ENCODE measurements around the gene ABCD4. TPM values are rescaled to one million over a fixed set of nuclear protein-coding genes. Genes with fewer than 3 reads are reported as not detected.

ABCD4 gene
- polyA plus RNA-seq, 12 donors, result 42.6 to 84.9 (median 55.7) TPM; not detected in 1

DNA sequence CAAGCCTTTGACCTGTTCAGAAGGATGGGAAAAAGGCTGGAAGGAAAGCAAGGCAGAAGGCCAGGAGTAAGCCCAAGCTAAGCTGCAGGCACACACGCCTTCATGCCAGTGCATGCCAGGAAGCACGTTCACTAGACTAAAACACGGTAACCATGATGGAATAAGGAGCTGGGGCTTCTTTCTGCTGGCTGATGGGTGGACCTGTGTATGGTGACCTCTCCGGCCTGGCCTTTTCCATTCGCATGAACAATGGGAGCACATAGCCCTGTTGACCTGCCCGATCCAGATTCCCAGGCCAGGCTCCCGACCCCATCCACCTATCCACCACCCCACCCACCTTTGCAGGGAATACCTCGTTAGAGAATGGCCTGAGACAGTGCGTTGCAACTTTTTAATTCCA lies 40.7 kb downstream of the ABCD4 start:
- no peak for DNase-seq

DNA sequence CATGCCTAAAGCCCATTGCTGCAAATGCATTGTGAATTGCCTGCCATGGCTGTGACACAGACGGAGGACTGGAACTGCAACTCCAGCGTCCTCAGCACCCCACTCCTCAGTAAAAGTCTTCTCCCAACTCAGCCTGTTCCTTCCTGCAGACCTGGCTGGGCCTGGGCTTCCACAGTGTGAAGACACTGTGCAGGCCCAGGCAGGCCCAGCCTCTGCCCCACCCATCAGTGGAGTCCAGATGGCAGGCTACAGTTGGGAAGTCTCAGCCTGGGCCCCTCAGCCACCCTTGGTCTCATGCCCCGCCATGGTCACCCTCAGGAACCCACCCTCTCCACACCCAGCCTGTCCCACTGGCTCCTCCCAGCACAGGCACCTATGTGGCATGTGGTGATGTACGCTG lies 41.4 kb downstream of the ABCD4 start:
- DNase-seq, result no peak

DNA sequence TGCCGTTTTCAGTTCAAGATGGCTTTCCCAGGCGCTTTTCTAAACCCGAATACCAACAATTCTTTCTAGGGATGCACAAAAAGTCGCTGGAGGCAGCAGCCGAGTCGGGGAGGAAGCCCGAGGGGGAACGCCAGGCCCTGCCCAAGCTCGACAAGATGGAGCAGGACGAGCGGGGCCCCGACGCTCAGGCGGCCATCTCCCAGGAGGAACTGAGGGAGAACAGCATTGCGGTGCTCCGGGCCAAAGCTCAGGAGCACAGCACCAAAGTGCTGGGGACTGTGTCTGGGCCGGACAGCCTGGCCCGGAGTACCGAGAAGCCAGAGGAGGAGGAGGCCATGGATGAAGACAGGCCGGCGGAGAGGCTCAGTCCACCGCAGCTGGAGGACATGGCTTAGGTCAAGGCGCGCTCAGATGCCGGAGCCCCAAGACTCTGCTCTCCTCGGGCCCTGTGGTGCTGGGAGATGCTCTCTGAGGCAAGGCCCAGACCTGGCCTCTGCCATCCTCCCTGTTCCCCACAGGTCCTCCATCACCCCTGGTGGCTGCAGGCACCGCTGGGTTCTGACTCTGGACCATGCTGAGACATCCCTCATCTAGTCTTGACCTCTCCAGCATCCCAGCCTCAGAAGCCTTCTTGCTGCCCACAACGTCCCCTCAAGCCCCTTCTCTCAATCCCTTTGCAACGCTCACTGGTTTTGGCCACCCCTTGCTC lies 42.1 kb downstream of the ABCD4 start:
- no peak for DNase-seq

DNA sequence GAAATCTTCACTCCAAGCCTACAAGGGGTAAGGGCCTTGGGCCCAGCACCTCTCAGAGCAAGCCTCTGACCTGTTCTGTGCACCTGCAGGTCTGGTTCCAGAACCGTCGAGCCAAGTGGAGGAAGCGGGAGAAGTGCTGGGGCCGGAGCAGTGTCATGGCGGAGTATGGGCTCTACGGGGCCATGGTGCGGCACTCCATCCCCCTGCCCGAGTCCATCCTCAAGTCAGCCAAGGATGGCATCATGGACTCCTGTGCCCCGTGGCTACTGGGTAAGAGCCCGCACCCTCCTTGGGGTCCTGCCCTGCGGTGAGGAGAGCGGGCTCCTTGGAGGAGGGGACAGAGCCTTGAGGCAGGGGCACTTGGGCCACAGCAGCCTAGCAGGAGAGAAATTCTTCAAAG lies 43.2 kb downstream of the ABCD4 start:
- DNase-seq, result no peak

DNA sequence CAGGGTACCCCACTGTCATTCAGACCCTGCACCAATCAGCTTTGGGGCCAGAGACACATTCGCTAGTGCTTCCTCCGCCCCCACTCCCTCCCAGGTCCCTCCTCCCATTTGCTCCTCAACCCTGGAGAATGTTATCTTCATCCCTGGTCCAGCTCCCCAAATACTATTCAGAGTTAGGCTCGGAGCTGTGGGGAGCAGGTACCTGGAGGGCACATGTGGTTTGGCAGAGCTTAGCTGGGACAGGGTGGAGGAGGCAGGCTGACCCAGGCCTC lies 44.0 kb downstream of the ABCD4 start:
- no peak for DNase-seq

DNA sequence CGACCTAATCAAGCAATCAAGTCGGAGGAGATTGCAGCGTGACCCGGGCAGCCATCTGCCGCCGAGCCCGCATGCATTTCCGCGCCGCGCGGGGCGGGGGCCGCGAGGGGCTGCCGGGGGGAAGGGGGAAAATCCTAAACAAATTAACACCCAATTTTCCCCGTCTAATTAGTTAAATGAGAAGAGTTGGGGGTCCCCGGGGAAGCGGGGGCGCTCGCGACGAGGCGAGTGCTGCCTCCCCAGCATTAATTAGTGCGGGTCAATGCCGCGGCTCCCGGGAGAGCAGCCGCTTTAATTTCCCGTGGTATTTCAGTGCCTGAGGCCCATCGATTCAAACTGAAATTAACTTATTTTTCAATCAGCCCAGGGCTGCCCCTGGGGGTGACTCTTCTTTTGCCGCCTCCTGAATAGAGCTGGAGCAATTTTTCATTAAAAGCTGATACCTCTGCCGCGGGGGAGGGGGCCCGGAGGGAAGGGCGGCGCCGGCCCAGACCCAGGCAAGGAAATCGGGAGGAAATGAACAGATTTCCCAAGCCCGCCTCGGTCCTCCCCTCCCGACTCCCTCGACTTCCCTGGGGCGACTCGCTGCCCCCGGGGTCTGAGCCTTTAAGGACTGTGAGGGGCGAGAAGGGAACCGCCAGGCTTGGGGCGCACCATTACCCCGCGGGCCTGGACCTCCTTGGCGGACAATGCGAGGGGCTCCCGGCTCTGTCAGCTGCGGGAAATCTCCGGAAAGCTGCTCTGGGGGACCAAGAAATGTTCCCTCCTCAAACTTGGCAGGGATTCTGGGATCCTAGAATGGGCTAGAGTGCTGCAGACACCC lies 44.6 kb downstream of the ABCD4 start:
- DNase-seq, result no peak

DNA sequence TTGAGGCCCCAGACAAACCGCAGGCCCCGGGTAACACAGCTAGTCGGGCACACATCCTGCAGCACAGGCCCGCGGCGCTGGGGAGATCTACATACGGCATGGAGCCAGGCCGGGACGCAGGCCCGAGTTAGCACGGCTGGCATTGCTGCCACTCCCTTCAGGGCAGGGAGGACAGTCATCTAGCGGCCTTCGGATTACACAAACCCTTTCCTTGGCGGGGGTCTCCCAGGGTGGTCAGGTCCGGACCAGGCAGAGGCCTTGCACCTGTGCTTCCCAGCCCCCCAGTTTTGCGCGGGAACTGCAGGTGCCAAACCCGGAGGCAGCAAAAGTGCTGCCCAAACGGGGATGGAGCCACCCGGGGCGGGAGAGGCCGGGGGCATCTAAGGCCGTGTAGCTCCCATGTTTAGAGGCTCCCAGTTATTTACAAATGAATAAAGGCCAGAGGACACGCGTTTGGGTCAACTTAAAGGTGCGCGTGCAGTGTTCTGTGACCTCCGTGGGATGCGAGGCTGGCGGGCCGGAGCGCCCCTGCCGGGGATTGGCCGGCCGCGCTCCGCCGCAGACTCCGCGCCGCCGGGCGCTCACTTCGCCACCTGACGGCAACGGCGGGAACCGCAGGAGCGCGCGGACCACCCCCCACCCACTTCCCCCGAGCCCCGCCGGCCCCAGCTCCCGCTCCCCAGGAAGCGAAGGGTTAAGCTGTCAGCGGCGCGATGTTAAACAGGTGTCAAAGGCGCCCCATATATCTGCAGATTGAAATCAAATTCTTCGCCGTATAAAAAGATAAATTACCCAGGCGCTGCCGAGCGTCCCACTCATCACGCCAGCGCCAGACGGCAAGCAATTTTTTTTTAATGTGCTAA lies 45.4 kb downstream of the ABCD4 start:
- no peak for DNase-seq

DNA sequence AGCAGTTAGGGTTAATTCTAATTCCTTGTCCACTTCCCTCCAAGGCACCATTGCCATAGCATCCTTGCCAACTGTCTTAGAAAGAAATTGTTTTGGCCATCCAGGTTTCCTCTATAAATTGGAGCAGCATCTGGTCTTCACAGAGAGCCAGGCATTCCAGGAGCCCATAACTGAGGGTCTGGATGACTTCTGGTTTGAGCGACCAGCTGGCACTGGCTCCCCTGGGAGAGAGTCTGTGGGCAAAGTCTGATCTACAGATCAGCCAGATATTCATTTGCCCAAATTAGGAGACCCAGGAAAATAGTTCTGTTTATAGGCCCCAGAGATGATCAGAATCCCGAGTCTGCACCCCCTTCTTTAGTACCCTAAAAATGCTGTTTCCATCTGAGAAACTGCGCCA lies 47.5 kb downstream of the ABCD4 start:
- no peak for DNase-seq

DNA sequence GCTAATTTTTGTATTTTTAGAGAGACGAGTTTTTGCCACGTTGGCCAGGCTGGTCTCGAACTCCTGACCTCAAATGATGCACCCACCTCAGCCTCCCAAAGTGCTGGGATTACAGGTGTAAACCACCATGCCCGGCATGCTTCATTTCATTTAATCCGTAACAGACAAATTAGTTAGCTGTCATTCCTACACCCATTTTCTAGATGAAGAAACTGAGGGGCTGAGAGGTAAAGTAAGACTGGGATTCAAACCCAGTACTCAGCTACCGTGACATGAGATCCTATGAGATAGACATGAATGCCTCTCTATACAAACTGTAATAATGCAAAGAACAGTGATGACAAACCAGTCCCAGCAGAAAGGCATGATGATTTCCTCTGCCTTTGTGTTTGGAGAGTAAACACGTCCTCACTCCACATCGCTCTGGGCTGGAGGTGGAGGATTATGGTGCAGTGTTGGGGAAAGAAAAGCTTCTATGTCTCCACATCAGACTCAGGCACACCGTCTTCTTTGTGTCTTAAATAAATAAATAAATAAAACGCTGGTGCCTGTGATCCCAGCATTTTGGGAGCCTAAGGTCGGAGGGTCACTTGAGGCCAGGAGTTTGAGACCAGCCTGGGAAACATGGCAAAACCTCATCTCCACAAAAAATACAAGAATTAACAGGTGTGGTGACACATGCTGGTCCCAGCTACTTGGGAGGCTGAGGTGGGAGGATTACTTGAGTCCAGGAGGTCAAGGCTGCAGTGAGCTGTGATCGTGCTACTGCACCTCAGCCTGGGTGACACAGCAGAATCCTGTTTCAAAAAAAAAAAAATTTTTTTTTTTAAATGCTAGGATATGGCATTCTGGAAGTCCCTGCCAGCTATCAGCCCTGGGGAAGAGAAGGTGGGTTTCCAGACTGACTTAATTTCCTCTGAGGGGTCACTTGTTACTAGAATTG lies 53.0 kb downstream of the ABCD4 start:
- no peak for DNase-seq

DNA sequence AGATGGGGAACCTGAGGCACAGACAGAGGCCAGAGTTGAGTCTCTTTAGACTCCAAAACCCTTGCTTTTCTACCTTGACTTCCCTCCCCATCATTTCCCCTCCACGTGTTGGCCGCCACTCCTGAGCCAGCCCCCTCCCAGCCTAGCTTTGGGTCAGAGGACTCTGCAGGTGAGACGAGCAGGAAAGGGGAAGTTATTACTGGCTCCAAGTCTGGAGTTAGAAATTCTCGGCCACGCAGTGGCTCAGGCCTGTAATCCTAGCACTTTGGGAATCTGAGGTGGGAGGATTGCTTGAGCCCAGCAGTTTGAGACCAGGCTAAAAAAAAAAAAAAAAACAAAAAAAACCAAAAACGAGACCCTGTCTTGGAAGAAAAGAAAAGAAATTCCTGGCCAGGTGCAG lies 54.7 kb downstream of the ABCD4 start:
- no peak for DNase-seq

DNA sequence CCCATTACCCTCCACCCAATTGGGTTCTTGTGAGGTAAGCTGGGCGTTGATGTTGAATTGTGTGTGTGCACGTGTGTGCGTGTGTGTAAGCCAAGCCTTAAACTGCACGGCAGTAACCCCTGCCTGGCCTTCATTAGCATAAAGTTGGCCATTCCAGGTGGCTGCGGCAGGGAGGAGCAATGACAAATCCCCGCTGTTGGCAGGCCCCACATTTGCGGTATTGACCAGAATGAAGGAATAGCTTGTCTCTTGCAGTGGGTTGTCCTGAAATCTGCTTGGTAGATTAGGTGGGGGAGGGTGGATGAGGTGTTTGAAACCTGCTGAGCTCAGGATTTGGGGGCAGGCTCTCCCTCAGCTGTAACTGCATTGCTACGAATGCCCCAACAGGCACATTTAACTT lies 56.2 kb downstream of the ABCD4 start:
- no peak for DNase-seq

DNA sequence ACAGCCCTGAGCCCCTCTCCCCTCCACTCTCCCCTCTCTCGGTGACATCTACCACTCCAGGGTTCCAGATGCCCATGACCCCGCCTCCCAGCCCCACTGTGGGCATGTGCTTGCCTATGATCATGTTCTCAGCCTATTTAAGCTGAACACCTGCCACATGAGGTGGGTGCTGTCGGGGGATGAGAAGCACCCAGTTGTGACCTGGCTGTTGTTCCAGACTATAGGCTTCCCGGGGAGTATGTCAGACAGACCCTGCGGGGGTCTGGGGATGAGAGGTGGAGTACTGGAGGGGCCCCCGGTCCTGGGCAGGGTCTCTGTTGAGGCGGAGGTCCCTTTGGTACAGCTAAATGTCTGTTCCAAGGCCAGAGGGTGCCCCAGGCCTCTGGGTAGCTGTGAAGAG lies 57.4 kb downstream of the ABCD4 start:
- no peak for DNase-seq

DNA sequence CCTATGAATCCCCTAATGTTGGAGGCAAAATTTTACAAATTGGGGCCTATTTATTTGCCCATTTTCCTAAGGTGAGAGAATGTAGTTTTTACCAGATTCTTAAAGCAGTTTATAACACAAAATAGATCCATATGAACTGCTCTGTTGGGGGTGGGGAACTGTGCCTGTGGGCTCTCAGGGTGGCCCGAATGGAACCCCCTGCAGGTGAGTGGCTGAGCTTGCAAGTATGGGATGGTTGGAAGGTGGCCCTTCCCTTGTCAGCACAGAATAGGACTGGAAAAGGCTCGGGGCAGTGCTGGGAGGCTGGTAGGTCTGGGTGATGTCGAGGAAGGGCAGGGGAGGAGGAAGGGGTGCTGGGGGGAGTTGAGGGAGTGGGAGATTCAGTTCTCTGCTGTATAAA lies 58.6 kb downstream of the ABCD4 start:
- DNase-seq, result no peak

DNA sequence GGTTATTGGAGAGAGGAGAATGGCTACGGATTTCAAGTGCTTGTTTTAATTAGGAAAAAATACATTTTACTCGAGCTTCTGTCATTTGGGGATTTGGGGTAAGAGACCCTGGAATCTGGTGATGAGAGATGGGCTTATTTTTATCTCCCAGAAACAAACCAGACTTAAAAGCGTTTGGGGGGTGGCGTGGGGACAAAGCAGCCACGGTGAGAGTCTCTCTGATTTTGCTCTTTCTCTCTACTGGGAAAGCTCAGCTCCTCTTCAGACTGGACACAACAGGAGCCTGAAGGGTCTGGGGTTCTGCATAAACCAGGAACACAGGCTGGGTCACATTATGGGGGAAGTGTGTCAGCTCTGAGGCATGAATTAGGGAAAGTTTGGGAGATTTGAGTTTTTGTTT lies 59.7 kb downstream of the ABCD4 start:
- DNase-seq, result no peak

DNA sequence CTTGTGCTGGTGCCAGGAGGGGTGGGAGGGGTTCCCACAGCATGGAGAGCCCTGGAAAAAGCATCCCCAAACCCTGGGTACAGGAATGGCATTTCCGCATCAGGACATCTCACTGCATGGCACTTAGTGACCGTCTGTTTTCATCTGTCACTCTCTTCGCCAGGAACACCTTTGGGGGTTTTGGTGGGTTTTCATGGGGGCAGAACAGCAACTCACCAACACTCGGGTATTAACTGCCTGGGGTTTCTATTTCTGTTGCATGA lies 60.0 kb downstream of the ABCD4 start:
- no peak for DNase-seq

DNA sequence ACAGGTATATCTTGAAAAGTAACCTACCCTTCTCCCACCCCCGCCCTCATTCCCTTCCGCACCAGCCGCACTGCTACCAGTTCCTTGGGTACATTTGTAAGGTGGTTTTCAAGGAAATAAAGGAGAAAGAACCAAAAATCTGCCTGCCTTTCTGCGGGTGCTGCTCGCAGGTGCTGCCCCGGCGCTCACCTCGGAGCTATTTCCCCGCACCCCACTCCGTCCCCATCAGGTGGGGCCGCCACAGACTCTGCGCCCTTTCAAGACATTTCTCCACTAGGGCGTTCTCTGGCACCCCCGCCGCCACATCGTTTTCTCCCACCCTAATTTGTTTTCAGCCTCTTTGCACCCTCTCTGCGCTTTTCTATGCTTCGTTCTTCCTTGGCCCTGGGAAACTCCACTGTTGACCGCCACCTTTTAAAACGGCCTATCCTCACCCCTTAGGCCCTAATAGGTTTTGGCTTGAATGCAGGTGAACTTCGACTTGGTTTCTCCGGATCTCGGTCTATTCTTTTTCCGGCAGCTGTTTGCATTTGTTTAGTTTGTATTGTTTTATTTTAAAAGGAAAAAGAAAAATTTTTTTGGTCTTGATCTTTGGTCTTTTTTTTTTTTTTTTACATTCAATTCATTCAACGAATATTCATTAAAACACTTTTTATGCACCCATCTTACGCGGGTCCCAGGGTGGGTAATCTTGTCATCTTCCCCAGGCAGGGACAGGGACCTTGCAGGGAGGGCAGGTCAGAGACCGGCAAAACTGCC lies 60.5 kb downstream of the ABCD4 start:
- DNase-seq, result no peak

DNA sequence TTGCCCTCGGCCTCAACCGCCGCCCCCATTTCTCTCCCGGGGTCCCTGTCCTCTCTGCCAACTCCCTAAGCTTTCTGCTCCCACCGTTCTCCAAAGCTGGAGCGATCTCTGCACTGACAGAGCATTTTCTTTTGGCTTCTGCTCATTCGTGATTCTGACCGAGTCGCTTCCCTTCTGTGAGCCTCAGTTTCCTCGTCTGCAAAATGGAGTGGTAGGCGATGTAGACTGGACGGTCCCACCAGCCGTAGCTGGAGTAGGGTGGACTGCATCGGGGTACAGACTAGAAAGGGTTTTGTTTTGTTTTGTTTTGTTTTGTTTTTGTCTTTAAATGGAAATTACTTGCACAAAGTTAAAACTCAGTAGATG lies 61.1 kb downstream of the ABCD4 start:
- DNase-seq, result no peak

DNA sequence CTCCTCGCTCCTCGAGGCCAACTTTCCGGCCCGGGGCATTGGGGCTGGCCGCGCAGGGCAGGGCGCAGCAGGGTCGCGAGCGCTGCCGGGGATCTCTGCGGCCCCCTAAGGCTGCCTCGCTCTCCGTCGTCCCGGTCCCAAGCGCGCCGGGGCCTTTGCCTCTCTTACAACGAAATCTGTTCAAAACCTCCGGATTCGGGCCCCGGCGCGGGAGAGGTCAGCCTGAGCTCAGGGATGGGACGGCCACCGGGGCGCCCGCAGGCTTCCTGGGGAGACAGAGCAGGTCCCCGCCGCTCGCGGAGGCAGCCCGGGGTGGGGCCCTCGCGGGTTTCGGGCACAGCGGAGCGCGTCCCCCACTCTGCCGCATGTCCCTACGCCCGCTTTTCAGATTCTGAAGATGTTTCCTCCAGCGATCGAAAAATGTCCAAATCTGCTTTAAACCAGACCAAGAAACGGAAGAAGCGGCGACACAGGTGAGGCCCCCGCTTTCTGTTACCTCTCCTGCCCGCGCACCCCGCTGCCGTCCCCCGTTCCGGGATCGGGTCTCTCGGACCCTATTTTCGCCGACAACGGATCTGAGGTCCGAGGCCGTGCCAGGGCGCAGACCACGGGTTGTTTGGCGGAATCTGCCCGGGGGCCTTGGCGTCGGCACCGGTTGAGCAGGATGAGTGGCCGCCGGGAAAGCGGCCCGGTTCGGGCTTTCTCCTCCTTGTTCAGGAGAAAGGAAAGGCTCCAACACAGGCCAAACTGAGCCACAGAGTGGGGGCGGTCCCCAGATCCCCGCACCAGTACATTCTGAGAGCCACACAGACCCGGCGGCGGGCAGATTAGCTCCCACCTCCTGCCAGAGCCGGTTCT lies 61.7 kb downstream of the ABCD4 start:
- no peak for DNase-seq

DNA sequence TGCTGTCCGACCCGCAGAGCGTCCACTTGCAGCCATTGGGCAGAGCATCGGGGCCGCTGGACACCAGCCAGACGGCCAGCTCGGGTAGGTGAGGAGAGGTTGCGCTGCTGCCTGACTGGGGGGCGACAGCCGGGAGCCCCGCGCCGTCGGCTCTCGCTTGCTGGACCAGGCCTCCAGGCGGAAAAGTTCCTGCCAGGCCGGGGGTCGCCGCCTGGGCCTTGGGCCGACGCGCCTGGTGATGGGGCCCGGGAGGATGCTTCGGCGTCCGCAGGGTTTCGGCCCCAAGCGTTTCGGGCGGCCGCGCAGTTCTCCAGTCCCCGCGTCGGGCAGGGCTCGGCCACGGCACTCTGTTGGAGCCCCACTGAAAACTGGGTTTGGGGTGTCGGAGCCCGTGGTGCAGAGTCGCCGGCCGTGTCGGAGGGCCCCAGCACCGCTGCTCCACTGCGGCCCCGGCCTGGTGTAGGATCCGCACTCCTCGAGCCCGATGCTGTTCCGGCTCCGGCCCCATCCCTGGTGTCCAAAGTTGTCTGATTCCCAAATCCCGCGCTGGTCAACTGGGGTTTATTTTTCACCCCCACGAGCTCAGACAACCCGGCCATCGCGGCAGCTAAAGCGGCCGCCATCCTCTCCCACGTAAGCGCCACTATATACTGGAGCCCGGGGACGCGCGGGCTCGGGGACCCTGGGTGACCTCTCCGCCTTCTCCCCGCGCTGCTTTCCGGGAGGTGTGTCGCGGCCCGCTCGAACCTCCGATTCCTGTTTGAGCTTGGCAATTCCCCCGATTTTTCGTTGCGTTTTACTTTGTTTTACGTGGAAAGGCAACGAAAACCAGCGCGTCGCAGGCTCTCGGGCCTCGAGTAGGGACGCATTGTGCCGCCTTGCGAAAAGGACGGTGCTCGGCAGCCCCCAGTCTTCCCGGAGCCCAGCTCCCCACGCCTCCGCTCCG lies 62.6 kb downstream of the ABCD4 start:
- DNase-seq, result no peak

Data from muscle of arm (tissue), 12 donors.